Measurements from ENCODE around the gene IFNA17. TPM values are rescaled to one million over a fixed set of nuclear protein-coding genes. Genes with fewer than 3 reads are reported as not detected.
"Not testable (repeated sequence)": the region's sequence is repeated elsewhere in the genome, so short reads cannot be mapped to it uniquely, and the experiment has no call there.

IFNA17 gene
- total RNA-seq, 2 donors from 2014 or later: not detected

GRCh38 chr9:21182810-21183736, 44.9 kb downstream of the IFNA17 start:
- intact Hi-C loops (cut with DNase I); H3K36me3 ChIP-seq; H3K27ac ChIP-seq; H3K4me3 ChIP-seq; DNase-seq (ENCODE audit: low spot score); H3K9me3 ChIP-seq; H3K4me1 ChIP-seq (replicated peaks); H3K27me3 ChIP-seq (replicated peaks; ENCODE audit: insufficient read depth): not testable (repeated sequence)
- WGBS: 48% methylated on average over 4 of the region's 4 CpGs
- peak in 1 of 4 experiments; percentile 28 for TF ChIP-seq CTCF (IDR thresholded peaks at IDR 0.05)

Other genes starting within 250 kb of the IFNA17 start
- 1 to 10 TPM; 2.4 to 3.1 TPM for gene HACD4, start 196.6 kb downstream of the IFNA17 start, total RNA-seq
- gene IFNB1, start 150.3 kb downstream of the IFNA17 start, total RNA-seq: not detected
- not detected for gene IFNW1, start 86.4 kb downstream of the IFNA17 start, total RNA-seq
- not detected for gene IFNA21, start 61.6 kb downstream of the IFNA17 start, total RNA-seq
- not detected for gene IFNA4, start 40.6 kb downstream of the IFNA17 start, total RNA-seq
- gene IFNA7, start 26.0 kb downstream of the IFNA17 start, total RNA-seq: not detected
- gene IFNA10, start 21.1 kb downstream of the IFNA17 start, total RNA-seq: not detected
- gene IFNA16, start 10.9 kb downstream of the IFNA17 start, total RNA-seq: not detected
- not detected for gene IFNA14, start 11.8 kb upstream of the IFNA17 start, total RNA-seq
- not detected for gene IFNA5, start 77.1 kb upstream of the IFNA17 start, total RNA-seq
- gene KLHL9, start 107.2 kb upstream of the IFNA17 start, total RNA-seq: 10 to 100 TPM; 21.4 to 31.4 TPM
- gene IFNA6, start 122.7 kb upstream of the IFNA17 start, total RNA-seq: under 1 TPM in 1 of 2 donors, not detected in 1; 0.34 TPM
- gene IFNA13, start 139.8 kb upstream of the IFNA17 start, total RNA-seq: not detected
- gene IFNA2, start 157.2 kb upstream of the IFNA17 start, total RNA-seq: not detected
- not detected for gene IFNA8, start 180.9 kb upstream of the IFNA17 start, total RNA-seq
- gene IFNA1, start 212.2 kb upstream of the IFNA17 start, total RNA-seq: not detected

Data from prostate gland (tissue), 2 donors.